IMR-90 (cell line): ENCODE data around the gene IQCC. TPM values are rescaled to one million over a fixed set of nuclear protein-coding genes. Genes with fewer than 3 reads are reported as not detected.

ENCODE experiments used
- ATAC-seq: fragments of 200-7000 bp; cut with Tn5 transposase; 2 replicates; pipeline ENCODE4 v1.9.1; 2020; ENCODE audit warnings: low read depth, mild to moderate bottlenecking, moderate library complexity
- BruUV-seq: library from RNA; stranded (reverse); fragments of 400-500 nt; replicated peaks from 2 replicates; lab custom pipeline; 2021; lab: Mats Ljungman, UMichigan
- CTCF ChIA-PET: fragments of 300-600 bp; formaldehyde crosslinking; extraction: SDS; loops from one replicate; lab custom pipeline; 2021; ENCODE audit warnings: antibody characterized with exemption; lab: Yijun Ruan, JAX
- POLR2A ChIA-PET: fragments of 300-600 bp; sonication (Branson Sonifier 250); formaldehyde crosslinking; loops from one replicate; lab custom pipeline; 2022; ENCODE audit warnings: antibody characterized with exemption; ENCODE audit not compliant: unreplicated experiment; lab: Charles Lee
- DNase-seq: peaks from one replicate; pipeline ENCODE4 v3.0.0; 2013
- H2AFZ ChIP-seq: replicated peaks from 2 replicates; pipeline ENCODE3; 2013; ENCODE audit warnings: low read length, mild to moderate bottlenecking; ENCODE audit not compliant: poor library complexity
- H2AK5ac ChIP-seq: 2 replicates; pipeline ENCODE4 v1.6.1; 2013; ENCODE audit warnings: low read depth, low read length, inconsistent platforms
- H2AK9ac ChIP-seq: replicated peaks from 2 replicates; pipeline ENCODE3; 2013; ENCODE audit warnings: mild to moderate bottlenecking, low read depth, low read length, moderate library complexity; ENCODE audit not compliant: poor library complexity
- H2BK120ac ChIP-seq: 2 replicates; pipeline ENCODE4 v1.6.1; 2013; ENCODE audit warnings: low read depth, low read length, inconsistent platforms
- H2BK15ac ChIP-seq: 3 replicates; pipeline ENCODE4 v1.6.1; 2013; ENCODE audit warnings: low read depth, low read length, inconsistent platforms
- H2BK20ac ChIP-seq: 2 replicates; pipeline ENCODE4 v1.6.1; 2013; ENCODE audit warnings: low read depth, mild to moderate bottlenecking, inconsistent platforms, low read length, moderate library complexity
- H2BK5ac ChIP-seq: 2 replicates; pipeline ENCODE4 v1.6.1; 2013; ENCODE audit warnings: mild to moderate bottlenecking, low read depth, low read length, inconsistent platforms; ENCODE audit not compliant: poor library complexity, severe bottlenecking
- H3K14ac ChIP-seq: replicated peaks from 2 replicates; pipeline ENCODE4 v1.6.1; 2013; ENCODE audit warnings: low read depth, low read length, inconsistent platforms
- H3K18ac ChIP-seq: 2 replicates; pipeline ENCODE4 v1.6.1; 2013; ENCODE audit warnings: low read depth, low read length, control low read depth
- H3K23ac ChIP-seq: 2 replicates; pipeline ENCODE4 v1.6.1; 2013; ENCODE audit warnings: low read depth, low read length, inconsistent platforms
- H3K27ac ChIP-seq: 2 replicates; pipeline ENCODE4 v1.5.1; 2013; ENCODE audit warnings: mild to moderate bottlenecking, control low read depth, low read length; ENCODE audit not compliant: insufficient read depth
- H3K27me3 ChIP-seq: 2 replicates; pipeline ENCODE4 v1.6.1; 2013; ENCODE audit warnings: low read length; ENCODE audit not compliant: control insufficient read depth, insufficient read depth
- H3K36me3 ChIP-seq: 2 replicates; pipeline ENCODE4 v1.6.1; 2013; ENCODE audit warnings: low read length, mixed read lengths; ENCODE audit not compliant: control insufficient read depth, insufficient read depth
- H3K4ac ChIP-seq: 2 replicates; pipeline ENCODE4 v1.6.1; 2013; ENCODE audit warnings: low read depth, low read length, inconsistent platforms
- H3K4me1 ChIP-seq: 2 replicates; pipeline ENCODE4 v1.6.1; 2013; ENCODE audit warnings: low read length, mixed read lengths; ENCODE audit not compliant: control insufficient read depth, insufficient read depth
- H3K4me2 ChIP-seq: 2 replicates; pipeline ENCODE4 v1.6.1; 2013; ENCODE audit warnings: low read depth, mild to moderate bottlenecking, control low read depth, low read length, moderate library complexity
- H3K4me3 ChIP-seq: 2 replicates; pipeline ENCODE4 v1.5.1; 2013; ENCODE audit warnings: low read depth, mild to moderate bottlenecking, control low read depth, low read length, moderate library complexity; ENCODE audit not compliant: insufficient read depth
- H3K56ac ChIP-seq: 2 replicates; pipeline ENCODE4 v1.6.1; 2013; ENCODE audit warnings: low read length, inconsistent platforms; ENCODE audit not compliant: insufficient read depth; ENCODE audit errors: extremely low read depth
- H3K79me1 ChIP-seq, 2 experiments: 2 replicates each; pipeline ENCODE4 v1.6.1; 2013; ENCODE audit warnings: low read length in 2 of 2, inconsistent platforms in 1 of 2, low read depth in 1 of 2
- H3K9ac ChIP-seq: 2 replicates; pipeline ENCODE4 v1.6.1; 2013; ENCODE audit warnings: low read depth, low read length, control low read depth
- H3K9me1 ChIP-seq: 2 replicates; pipeline ENCODE4 v1.6.1; 2013; ENCODE audit warnings: low read length, inconsistent platforms; ENCODE audit not compliant: insufficient read depth
- H3K9me3 ChIP-seq: 2 replicates; pipeline ENCODE4 v1.6.1; 2013; ENCODE audit warnings: low read length; ENCODE audit not compliant: control insufficient read depth, insufficient read depth
- H4K20me1 ChIP-seq: 2 replicates; pipeline ENCODE4 v1.6.1; 2013; ENCODE audit warnings: low read length, inconsistent platforms; ENCODE audit not compliant: insufficient read depth
- H4K5ac ChIP-seq: 2 replicates; pipeline ENCODE4 v1.6.1; 2013; ENCODE audit warnings: mild to moderate bottlenecking, low read depth, low read length, control low read depth
- H4K8ac ChIP-seq, 2 experiments: 2 replicates each; pipeline ENCODE4 v1.6.1; 2013; ENCODE audit warnings: low read depth in 2 of 2, low read length in 2 of 2, control low read depth in 1 of 2, inconsistent platforms in 1 of 2
- H4K91ac ChIP-seq: 2 replicates; pipeline ENCODE4 v1.6.1; 2013; ENCODE audit warnings: low read depth, low read length, inconsistent platforms; ENCODE audit not compliant: insufficient read depth
- CHD1 ChIP-seq: IDR thresholded peaks from 2 replicates; pipeline ENCODE4 v1.6.1; 2012; ENCODE audit warnings: low read depth, low read length, improper control_type of control experiment
- FOS ChIP-seq: fragments of 150-350 bp; IDR thresholded peaks from 2 replicates; pipeline ENCODE4 v1.6.1; 2016; ENCODE audit warnings: low read depth, low read length
- WGBS, 2 experiments: methylation state at CpG; one replicate each; pipeline versions ENCODE4 v1.1.5 to v1.1.7; 2013; ENCODE audit warnings: missing lambda C conversion rate in 2 of 2; ENCODE audit not compliant: insufficient read length in 1 of 2; ENCODE audit errors: extremely low coverage in 2 of 2; 5-methylcytosine and 5-hydroxymethylcytosine counted together
- dilution Hi-C: fragments of 300-500 bp; cut with HindIII; formaldehyde crosslinking; loops from one replicate; pipeline ENCODE4 v1.14.3; 2018; ENCODE audit warnings: low sequenced_read_pairs; ENCODE audit not compliant: unreplicated experiment
- in situ Hi-C: fragments of 300-500 bp; cut with MboI; formaldehyde crosslinking; loops from 3 replicates; pipeline ENCODE4 v1.14.3; 2019; ENCODE audit warnings: low sequenced_read_pairs, inconsistent platforms, mixed read lengths
- intact Hi-C: fragments of 100-400 bp; cut with micrococcal nuclease; formaldehyde crosslinking; loops from 2 replicates; pipeline ENCODE4 v1.10.0; 2022
- polyA plus RNA-seq, 3 experiments: library from polyadenylated mRNA; depleted of rRNA; stranded (reverse); fragments of >200 nt; gene quantifications; 2 replicates each; pipeline ENCODE4 v1.2.3, GENCODE V29; 2012; ENCODE audit warnings: low replicate concordance in 1 of 3
- total RNA-seq: library from RNA; depleted of rRNA; stranded (reverse); fragments of >200 nt; gene quantifications from 2 replicates; pipeline ENCODE4 v1.2.3, GENCODE V29; 2012
- TF ChIP-seq, protein P1 (sequence below): fragments of 150-350 bp; IDR thresholded peaks from 2 replicates; pipeline ENCODE4 v1.6.1; 2016; ENCODE audit warnings: low read depth, mild to moderate bottlenecking, low read length, moderate library complexity, borderline replicate concordance

Gene IQCC
- total and polyA plus RNA-seq, 2 of the 4 experiments (the other 2 are of a cell fraction) = 1.6 to 2.2 TPM

GRCh38 chr1:32219022-32219421, 13.6 kb downstream of the IQCC start:
- Histone ChIP-seq H3K14ac (no peak overlapping the region), H3K56ac (no peak overlapping the region), H2BK120ac (no peak overlapping the region), H3K4ac (no peak overlapping the region), H3K4me1 (peaks cover 12% of the 10 kb centered on the region), H3K18ac (no peak overlapping the region), H2AFZ (no peak overlapping the region), H3K4me3 (no peak overlapping the region), H3K27me3 (no peaks in the 10 kb centered on the region), H4K91ac (no peak overlapping the region), H3K23ac (no peak overlapping the region), H2AK5ac (no peak overlapping the region), H3K36me3 (peaks cover 38% of the 10 kb centered on the region), H3K79me1 (peaks cover 25 to 65% of the 10 kb centered on the region in 2 experiments), H4K5ac (no peak overlapping the region), H2BK15ac (no peak overlapping the region), H2BK5ac (no peak overlapping the region), H3K9me1 (peaks cover 13% of the 10 kb centered on the region), H4K20me1 (no peaks in the 10 kb centered on the region), H4K8ac (no peak overlapping the region), H3K27ac (no peak overlapping the region), H2AK9ac (no peak overlapping the region), H3K4me2 (no peak overlapping the region), H2BK20ac (no peak overlapping the region), H3K9me3 (no peaks in the 10 kb centered on the region), H3K9ac (no peak overlapping the region)
- in situ Hi-C loops = loop anchor here (10.0 kb wide), 1 partner anchor 106 kb away; no protein-coding TSS in a partner anchor
- no peak for TF ChIP-seq CHD1
- TF ChIP-seq FOS = no peak
- TF ChIP-seq, protein P1, sequence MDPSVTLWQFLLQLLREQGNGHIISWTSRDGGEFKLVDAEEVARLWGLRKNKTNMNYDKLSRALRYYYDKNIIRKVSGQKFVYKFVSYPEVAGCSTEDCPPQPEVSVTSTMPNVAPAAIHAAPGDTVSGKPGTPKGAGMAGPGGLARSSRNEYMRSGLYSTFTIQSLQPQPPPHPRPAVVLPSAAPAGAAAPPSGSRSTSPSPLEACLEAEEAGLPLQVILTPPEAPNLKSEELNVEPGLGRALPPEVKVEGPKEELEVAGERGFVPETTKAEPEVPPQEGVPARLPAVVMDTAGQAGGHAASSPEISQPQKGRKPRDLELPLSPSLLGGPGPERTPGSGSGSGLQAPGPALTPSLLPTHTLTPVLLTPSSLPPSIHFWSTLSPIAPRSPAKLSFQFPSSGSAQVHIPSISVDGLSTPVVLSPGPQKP = no peak
- DNase-seq (peak; percentile 48), ATAC-seq (no peak)
- dilution Hi-C loops = no loop called here
- no CpG with 5 or more reads among the region's 7 CpGs for whole genome bisulfite sequencing, 2 experiments
- intact Hi-C loops = no loop called here
- BruUV-seq = no TSS peak
- CTCF ChIA-PET = interaction anchor here (0.6 to 0.7 kb wide), 2 partner anchors 29 to 41 kb away, joined by 4 to 5 read pairs; no protein-coding TSS in a partner anchor
- POLR2A ChIA-PET = interaction anchor here (0.6 kb wide), 1 partner anchor 105 kb away, joined by 7 read pairs; no protein-coding TSS in a partner anchor
